GM21825 (cell line): ENCODE measurements around the gene ACTR5.
A peak's percentile ranks its signal among the peaks of the same experiment; 100 is the strongest.

Source experiments
- ATAC-seq: cut with Tn5 transposase; IDR thresholded peaks from one replicate; pipeline ENCODE4 v1.9.1; 2021; ENCODE audit warnings: mild to moderate bottlenecking, moderate library complexity; ENCODE audit not compliant: unreplicated experiment

The ACTR5 gene

GRCh38 chr20:38748097-38748860 is at the start of gene ACTR5:
Gene ACTR5 (plus strand): TSS chr20:38748460. CDS start chr20:38748479, 19 bp downstream.
- ATAC-seq = peak; percentile 85

GRCh38 chr20:38698541-38698940 is 49.7 kb upstream of the ACTR5 start:
- no peak for ATAC-seq

GRCh38 chr20:38700141-38700540 is 48.1 kb upstream of the ACTR5 start:
- ATAC-seq = no peak

DNA sequence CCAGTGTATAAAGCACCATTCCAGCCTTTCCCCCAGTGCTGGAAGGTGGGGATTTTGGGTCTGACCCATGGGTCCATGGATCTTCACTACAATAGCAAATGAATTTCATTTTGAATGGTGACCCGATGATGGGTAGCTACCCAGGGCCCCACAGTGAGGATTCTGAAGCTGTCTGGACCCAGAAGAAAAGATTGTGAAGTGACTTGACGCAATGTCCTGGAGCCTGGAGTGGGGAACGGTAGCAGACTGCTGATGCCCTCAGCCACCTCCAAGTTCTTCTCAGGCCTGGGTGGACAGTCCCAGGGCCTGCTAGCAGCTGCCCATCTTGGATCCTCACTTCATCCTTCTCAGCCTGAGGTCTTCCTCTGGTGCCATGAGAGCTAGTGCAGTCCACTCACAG is 47.3 kb upstream of the ACTR5 start:
- ATAC-seq = no peak

- ATAC-seq = no peak
These were observed 44.7 kb upstream of the ACTR5 start for GRCh38 chr20:38703526-38703925.

DNA sequence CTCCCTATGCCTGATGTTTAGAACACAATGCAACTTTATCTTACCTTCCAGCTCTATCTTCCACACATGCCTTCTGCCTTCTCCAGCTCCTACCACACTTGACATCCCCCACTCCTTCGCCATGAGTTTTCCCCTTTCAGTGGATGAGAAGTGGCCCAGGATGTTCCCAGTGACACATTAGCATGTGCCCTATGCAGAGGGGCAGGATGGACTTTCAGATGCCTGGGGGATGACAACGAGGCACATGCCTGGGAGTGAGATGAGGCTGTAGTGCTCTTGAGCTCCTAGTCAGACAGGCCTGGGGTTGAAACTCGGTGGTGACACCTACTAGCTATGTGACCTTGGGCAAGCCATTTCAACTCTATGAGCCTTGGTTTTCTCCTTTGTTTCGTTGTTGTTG is 44.1 kb upstream of the ACTR5 start:
- no peak for ATAC-seq

DNA sequence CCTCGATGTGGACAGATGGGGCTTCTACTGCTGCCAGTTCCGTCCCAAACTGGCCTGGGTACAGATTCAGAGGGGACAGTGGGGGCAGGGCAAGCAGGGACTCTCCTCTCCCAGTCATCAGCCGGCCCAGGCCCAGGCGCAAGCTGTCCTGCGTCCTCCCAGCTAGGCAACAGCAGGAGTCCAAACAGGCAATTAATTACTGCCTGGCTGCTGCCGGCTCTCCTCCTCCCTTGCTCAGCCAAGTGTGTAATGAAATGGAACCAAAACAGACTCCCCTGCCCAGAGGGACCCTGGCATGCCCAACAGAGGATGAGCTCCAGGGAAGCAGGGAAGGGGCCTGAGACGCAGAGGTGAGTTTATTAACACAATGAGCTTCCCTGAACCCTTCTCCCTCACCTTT is 41.8 kb upstream of the ACTR5 start:
- no peak for ATAC-seq

DNA sequence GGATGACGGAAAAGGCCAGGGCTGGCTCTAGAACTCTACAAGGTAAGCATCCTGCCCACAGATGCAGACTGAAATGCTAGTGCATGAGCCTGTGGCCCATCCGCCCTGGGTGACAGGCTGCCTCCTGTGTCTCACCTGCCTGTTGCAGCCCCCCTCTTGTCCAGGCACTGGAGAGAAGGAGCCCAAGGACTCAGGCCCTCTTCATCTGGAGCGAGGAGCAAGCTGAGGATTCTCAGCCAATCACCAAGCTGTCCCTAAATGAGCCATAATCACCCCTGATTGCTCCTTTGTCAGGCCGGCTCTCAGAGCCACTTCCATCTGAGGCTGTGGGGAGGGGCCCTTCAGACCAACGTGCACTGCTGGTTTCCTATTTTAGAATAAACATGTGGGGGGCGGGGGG is 34.0 kb upstream of the ACTR5 start:
- ATAC-seq = no peak

DNA sequence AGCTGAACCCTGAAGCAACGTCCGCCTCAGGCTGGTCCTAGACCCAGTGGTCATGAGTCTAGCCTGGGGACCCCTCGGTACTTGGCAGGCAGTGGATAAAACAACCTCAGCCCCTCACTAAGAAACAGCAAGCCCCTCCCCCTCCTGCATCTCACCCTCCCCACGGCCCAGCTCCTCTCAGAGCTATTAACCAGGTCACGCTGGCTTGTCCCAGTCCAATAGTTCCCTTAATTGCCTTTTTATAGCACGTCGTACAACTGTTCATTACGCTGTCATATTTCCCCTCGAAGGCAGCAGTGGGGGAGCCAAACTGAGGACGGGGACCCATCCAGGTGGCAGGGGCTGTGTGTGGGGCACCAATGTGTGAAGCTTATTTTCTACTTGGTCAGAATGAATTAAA is 32.6 kb upstream of the ACTR5 start:
- ATAC-seq = no peak

GRCh38 chr20:38722683-38723016 is 25.6 kb upstream of the ACTR5 start:
- ATAC-seq = no peak

GRCh38 chr20:38723017-38723847 is 25.0 kb upstream of the ACTR5 start:
- no peak for ATAC-seq

DNA sequence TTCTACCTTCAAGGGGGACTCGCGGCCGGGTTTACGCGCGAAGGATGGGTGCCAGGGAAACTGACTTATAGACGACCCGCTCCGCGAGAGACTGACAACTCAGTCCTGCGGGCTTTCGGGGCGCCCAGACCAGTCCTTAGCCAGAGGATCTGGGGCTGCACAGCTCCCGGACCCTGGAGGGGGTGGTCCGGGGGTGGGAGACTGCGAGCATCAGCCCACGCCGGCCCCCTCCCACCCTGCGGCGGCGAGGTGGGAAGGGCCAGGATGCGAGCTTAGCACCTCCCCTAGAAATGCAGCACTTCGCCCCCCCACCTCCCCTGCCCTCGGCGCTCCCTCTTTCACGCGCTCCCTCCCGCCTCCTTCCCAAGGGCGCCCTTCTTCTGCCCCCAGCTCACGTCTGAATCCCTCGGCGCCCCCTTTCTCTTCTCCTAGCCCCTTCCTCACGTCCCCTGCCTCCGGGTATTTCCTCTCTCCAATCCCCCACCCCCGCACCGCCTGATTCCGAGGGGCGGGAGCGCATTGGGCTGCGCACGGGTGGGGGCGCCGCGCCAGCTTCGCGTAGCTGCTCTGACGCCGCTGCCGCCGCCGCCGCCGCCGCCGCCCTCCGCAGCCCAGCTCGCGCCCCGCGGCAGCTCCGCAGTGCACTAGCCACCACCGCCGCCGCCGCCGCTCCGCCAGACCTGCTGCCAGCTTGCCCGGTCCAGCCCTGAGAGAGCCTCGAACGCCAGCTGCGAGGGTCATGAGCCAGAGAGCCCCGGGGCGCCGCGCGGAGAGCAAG is 24.2 kb upstream of the ACTR5 start, which contains the start of gene SLC32A1:
Gene SLC32A1, plus strand, starts transcription at position 639 of the 778 bp plus-strand sequence. CDS start 239 bp downstream, outside the sequence.
- ATAC-seq = no peak

DNA sequence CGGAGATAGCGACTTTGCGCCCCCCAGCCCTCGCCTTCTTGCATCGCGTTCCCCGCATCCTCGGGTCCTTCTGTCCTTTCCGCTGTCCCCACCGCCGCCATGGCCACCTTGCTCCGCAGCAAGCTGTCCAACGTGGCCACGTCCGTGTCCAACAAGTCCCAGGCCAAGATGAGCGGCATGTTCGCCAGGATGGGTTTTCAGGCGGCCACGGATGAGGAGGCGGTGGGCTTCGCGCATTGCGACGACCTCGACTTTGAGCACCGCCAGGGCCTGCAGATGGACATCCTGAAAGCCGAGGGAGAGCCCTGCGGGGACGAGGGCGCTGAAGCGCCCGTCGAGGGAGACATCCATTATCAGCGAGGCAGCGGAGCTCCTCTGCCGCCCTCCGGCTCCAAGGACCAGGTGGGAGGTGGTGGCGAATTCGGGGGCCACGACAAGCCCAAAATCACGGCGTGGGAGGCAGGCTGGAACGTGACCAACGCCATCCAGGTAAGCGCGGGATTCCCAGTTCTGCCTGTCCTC is 23.6 kb upstream of the ACTR5 start:
- no peak for ATAC-seq

- no peak for ATAC-seq
These were observed 22.9 kb upstream of the ACTR5 start for GRCh38 chr20:38725148-38725901.

DNA sequence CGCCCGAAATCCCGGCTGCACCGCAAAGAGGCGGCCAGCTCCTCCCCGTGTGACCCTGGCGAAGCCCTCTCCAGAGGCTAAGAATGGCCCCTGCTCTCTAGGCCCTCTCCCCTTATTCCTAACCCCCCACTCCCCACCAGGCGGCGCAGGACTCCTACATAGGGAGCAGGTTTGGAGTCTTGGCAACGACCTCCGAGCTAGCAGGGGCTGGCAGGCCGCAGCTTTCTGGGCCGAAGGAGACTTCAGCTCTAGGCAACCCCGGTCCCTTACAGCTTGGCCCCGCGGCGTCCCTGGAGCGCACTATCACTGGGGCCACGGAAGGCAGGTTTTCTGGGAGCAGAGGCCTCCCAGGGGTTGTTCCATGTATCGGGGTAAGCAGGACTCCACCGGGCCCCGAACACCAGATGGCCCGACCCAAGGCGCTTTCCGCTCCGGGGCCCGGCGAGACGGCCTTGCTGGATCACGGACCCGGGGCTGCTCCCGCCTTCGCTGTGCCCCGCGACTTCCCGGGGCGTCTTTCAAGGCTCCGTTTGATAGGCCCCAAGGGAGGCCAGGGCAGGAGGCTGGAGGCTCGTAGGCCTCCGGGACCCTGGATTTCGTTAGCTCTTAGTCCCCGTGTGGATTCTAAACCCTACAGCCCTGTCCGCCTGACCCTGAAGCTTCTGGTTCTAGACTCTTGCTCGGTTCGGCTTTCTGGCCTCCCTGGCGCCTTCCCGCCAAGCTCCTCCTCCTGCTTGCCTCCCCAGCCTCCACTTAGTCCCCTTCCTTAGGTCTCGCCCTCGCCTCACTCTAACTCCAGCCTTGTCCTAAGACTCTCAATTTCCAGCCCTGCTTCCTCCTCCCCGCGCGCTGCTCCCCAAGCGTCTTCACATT is 22.1 kb upstream of the ACTR5 start:
- ATAC-seq = no peak

DNA sequence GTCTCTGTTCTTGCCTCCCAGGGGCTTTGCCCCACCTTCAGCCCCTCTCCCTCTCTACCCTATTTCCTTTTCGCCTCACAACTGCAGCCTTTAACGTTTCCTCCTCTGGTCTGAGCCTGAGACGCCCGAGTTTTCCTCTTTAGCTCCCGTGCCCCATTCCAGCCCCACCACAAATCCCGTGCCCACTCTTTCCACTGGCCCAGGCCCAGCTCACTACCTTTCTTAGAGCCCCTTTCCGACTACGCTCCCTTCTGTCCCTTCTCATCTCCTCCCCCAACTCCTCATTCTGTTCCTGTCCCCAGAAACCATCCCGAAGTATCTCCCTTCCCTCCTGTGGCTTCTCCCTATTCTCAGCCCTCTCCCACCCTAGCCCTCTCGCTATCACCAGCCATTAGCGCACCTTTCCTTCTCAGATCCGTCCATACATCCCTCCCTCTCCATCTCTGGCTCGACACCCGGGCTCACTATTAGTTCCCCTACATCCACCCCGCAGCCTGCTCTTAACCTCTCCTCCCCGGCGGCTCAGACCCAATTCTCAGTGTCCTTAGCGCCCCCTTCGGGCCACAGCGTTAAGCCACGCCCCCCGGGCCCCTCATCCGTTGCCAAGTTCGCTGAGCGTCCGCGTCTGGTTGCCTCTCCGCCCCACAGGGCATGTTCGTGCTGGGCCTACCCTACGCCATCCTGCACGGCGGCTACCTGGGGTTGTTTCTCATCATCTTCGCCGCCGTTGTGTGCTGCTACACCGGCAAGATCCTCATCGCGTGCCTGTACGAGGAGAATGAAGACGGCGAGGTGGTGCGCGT is 21.3 kb upstream of the ACTR5 start:
- no peak for ATAC-seq

DNA sequence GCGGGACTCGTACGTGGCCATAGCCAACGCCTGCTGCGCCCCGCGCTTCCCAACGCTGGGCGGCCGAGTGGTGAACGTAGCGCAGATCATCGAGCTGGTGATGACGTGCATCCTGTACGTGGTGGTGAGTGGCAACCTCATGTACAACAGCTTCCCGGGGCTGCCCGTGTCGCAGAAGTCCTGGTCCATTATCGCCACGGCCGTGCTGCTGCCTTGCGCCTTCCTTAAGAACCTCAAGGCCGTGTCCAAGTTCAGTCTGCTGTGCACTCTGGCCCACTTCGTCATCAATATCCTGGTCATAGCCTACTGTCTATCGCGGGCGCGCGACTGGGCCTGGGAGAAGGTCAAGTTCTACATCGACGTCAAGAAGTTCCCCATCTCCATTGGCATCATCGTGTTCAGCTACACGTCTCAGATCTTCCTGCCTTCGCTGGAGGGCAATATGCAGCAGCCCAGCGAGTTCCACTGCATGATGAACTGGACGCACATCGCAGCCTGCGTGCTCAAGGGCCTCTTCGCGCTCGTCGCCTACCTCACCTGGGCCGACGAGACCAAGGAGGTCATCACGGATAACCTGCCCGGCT is 20.6 kb upstream of the ACTR5 start:
- ATAC-seq = no peak

DNA sequence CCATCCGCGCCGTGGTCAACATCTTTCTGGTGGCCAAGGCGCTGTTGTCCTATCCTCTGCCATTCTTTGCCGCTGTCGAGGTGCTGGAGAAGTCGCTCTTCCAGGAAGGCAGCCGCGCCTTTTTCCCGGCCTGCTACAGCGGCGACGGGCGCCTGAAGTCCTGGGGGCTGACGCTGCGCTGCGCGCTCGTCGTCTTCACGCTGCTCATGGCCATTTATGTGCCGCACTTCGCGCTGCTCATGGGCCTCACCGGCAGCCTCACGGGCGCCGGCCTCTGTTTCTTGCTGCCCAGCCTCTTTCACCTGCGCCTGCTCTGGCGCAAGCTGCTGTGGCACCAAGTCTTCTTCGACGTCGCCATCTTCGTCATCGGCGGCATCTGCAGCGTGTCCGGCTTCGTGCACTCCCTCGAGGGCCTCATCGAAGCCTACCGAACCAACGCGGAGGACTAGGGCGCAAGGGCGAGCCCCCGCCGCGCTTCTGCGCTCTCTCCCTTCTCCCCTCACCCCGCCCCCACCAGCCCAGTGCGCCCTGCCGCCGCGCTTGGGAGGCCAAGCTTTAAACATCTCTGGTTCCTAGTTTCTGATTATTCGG is 20.0 kb upstream of the ACTR5 start:
- no peak for ATAC-seq
